ENCODE measurements around the gene SDF2L1.
A peak's percentile ranks its signal among the peaks of the same experiment; 100 is the strongest.
"Not testable (repeated sequence)": the region's sequence is repeated elsewhere in the genome, so short reads cannot be mapped to it uniquely, and the experiment has no call there.

Gene SDF2L1

GRCh38 chr22:21641789-21642583 is at the start of gene SDF2L1:
SDF2L1 (plus strand) TSS chr22:21642302; CDS start chr22:21642337, 35 bp downstream.
- peak; percentile 71 for DNase-seq

- no peak for DNase-seq
Measured at GRCh38 chr22:21592422-21592821, 49.7 kb upstream of the SDF2L1 start.

- DNase-seq: no peak
Measured at GRCh38 chr22:21593406-21594232, 48.5 kb upstream of the SDF2L1 start.

- DNase-seq: no peak
Measured at GRCh38 chr22:21594865-21595452, 47.1 kb upstream of the SDF2L1 start.

- not testable (repeated sequence) for DNase-seq
Measured at GRCh38 chr22:21596356-21597135, 45.6 kb upstream of the SDF2L1 start.

- DNase-seq: no peak
Measured at GRCh38 chr22:21598302-21598701, 43.8 kb upstream of the SDF2L1 start.

GRCh38 chr22:21599053-21599893 is 42.8 kb upstream of the SDF2L1 start:
- no peak for DNase-seq

GRCh38 chr22:21602579-21602978 is 39.5 kb upstream of the SDF2L1 start:
- no peak for DNase-seq

- DNase-seq: no peak
Measured at GRCh38 chr22:21603973-21604372, 38.1 kb upstream of the SDF2L1 start.

GRCh38 chr22:21605887-21606564 is 36.1 kb upstream of the SDF2L1 start:
- no peak for DNase-seq

- DNase-seq: no peak
Measured at GRCh38 chr22:21606775-21607174, 35.3 kb upstream of the SDF2L1 start.

- not testable (repeated sequence) for DNase-seq
Measured at GRCh38 chr22:21609556-21610157, 32.4 kb upstream of the SDF2L1 start.

- no peak for DNase-seq
Measured at GRCh38 chr22:21611210-21611977, 30.7 kb upstream of the SDF2L1 start.

- DNase-seq: no peak
Measured at GRCh38 chr22:21612858-21613257, 29.2 kb upstream of the SDF2L1 start.

- DNase-seq: no peak
Measured at GRCh38 chr22:21613553-21614233, 28.4 kb upstream of the SDF2L1 start.

- no peak for DNase-seq
Measured at GRCh38 chr22:21615731-21616130, 26.4 kb upstream of the SDF2L1 start.

GRCh38 chr22:21617337-21617736 is 24.8 kb upstream of the SDF2L1 start:
- not testable (repeated sequence) for DNase-seq

GRCh38 chr22:21621025-21621424 is 21.1 kb upstream of the SDF2L1 start:
- DNase-seq: no peak

Data from SIG-M5 (cell line).